Fibroblast of upper back skin (primary cell): ENCODE measurements around the gene DUSP23.

Experiments
- DNase-seq: peaks from one replicate; pipeline ENCODE4 v3.0.0-alpha.2; 2013

The DUSP23 gene

GRCh38 chr1:159780583-159781582, at the start of gene DUSP23:
TSS of gene DUSP23 (plus strand) at chr1:159780962. CDS start at chr1:159781101, 139 bp downstream.
- peak; percentile 98 for DNase-seq

DNA sequence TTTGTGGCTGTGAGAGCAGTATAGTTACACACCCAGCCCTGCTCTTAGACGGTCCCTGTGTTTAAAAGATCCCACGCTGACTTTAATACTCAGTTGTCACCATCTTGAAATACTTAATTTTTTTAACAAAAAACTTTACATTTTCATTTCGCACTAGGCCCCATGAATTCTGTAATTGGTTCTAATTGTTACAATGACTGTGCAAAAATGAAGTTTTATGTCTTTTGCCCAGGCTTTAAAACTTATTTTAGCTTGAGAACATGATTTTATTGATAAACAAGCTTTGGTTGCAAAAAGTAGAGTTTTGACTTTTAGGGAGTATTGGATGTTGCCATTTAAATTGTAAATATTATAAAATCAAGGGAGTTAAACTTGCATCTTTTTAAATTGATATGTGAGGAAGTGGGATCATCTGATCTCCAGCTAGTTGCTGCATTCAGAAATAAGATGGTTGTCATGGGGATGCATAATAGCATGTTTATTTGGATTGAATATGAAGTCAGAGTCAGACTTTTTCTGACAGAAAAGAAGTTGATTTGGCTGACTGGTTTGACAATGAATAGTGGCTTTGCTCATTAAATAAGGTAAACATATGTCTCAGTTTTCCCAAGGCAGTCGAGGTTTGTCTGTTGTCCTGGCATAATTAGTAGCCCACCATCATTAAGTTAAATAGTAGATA, 43.4 kb upstream of the DUSP23 start:
- DNase-seq, result no peak

DNA sequence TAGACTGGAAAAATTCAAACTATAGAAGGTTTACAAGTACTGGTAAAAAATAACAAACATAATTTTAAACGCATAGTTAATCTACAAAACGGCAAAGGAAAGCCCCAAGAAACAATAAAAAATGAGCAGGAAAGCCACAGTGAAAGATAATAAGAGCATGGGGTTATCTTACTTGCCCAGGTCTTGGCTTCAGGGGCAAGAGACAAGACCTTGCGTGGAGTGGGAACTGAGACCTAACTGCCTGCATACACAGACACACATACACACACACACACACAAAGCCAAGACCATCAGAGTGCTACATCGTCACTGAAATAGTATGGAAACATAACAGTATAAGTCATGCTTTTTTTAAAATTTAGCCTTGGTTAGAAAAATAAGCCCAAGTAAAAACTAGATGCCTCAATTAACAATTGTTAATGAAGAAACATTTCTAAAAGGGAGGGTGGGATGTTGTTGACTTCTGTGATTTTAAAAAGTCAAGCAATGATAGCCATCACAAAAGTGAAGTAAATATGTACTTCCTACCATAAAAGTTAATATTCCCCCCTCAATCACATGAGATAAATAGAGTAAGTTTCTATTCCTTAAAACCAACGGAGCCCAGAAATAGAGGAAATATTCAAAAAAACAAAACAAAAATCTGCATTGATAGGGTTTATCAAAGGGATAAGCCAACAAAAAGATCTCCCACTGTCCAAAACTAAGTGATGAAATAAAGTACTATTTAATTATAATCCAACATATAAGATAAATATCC, 36.9 kb upstream of the DUSP23 start:
- DNase-seq, result no peak

GRCh38 chr1:159746666-159747065, 34.1 kb upstream of the DUSP23 start:
- no peak for DNase-seq

- no peak for DNase-seq
These were observed 32.4 kb upstream of the DUSP23 start for GRCh38 chr1:159748370-159748769.

DNA sequence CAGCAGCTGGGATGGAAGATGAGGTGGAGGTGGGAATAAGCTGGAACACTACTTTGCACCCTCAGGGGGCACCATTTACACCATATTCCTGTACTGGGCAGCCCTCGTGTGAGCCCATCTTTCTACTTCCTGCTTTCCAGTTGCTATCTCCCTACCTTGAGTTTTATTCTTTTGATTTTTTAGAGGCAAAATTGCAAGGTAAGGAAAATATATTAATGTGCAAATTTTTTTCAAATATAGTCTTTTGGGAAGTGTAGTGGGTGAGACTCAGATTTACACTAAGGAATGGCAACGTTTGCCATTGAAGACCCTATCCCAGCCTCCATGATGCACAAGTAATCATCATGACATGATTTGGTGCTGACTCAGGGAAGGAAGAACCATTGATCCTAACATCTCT, 31.1 kb upstream of the DUSP23 start:
- DNase-seq, result no peak

- no peak for DNase-seq
These were observed 30.1 kb upstream of the DUSP23 start for GRCh38 chr1:159750621-159751020.

- DNase-seq, result no peak
These were observed 29.7 kb upstream of the DUSP23 start for GRCh38 chr1:159751031-159751430.

GRCh38 chr1:159752135-159752580, 28.6 kb upstream of the DUSP23 start:
- DNase-seq, result peak; percentile 6

- DNase-seq, result no peak
These were observed 27.4 kb upstream of the DUSP23 start for GRCh38 chr1:159753386-159753785.

DNA sequence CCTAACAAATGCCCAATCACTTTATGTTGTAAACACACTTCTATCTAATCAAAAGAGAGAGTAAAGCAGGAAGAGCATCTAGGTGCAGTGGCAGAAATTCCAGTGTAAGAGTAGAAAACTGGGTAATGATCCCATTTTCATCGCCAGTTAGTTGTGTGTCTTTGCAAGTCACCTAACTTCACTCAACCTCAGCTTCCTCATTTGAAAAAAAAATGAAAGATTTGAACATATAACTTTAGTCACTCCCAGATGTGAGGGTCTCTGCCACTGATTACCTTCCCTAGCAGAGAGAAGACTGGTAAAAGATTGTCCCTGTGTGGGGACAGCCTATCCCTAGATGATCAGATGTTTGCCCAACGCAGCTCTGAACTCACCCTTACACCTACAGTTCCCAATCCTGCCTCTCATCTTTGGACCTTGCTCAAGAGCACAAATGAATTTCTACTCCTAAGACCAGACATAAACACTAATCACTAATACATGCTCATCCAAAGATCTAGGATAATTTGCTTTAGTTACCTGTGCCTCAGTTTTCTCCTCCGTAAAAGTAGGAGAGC, 25.2 kb upstream of the DUSP23 start:
- no peak for DNase-seq

- DNase-seq, result no peak
These were observed 24.4 kb upstream of the DUSP23 start for GRCh38 chr1:159756397-159756796.

DNA sequence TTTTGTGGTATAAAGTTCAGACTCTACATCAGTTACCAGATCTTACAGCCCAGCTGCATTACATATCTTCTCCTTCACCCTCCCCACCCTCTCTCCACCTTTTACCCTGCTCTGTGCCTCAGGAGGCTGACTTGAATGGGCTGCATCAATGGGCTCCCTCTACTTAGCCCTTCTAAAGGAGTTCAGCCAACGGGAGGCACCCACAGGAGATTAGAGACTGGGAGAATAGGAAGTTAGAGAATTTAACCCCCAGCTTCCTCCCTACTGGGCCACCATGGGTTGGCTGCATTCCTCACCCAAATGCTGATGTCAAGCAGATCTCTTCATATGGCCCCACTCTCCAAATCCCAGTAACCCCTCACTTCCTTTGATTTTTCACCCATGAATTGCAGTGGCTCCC, 17.1 kb upstream of the DUSP23 start:
- DNase-seq, result no peak

- DNase-seq, result no peak
These were observed 15.0 kb upstream of the DUSP23 start for GRCh38 chr1:159765806-159766205.

DNA sequence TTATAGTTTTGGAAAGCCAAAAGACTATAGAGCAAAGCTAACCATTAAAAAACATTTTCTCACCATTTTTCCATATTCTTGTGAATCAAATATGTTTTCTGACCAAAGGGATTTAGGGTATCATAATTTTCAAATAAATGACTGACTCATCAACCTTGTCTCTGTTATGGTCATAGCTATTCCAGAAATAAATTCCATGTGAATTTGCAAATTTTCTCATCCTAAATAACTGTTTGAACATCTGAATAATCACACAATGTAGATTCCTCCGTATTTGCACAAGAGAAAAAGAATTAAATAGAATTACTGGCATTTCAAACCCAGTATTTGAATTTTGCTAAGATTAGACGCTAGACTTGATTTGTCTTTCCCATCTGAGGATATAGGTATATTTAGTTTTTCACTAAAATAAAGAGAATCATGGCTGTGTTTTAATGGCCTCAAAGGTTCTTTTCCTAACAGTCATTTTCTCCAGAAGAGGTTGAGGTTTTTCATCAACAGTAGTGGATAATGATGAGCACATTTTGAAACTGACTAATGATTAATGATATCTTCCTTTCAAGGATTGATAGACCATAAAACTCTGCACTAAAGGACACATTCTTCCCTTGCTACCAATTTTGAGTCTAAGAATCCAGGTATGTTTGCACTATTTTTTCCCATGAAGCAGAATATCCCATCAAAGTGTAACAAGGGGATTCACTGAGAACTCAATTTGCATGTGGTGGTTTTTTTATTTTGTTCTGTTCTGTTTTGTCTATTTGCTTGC, 9.5 kb upstream of the DUSP23 start:
- DNase-seq, result no peak

GRCh38 chr1:159774465-159774864, 6.3 kb upstream of the DUSP23 start:
- no peak for DNase-seq

- DNase-seq, result no peak
These were observed 5.0 kb upstream of the DUSP23 start for GRCh38 chr1:159775716-159776115.

DNA sequence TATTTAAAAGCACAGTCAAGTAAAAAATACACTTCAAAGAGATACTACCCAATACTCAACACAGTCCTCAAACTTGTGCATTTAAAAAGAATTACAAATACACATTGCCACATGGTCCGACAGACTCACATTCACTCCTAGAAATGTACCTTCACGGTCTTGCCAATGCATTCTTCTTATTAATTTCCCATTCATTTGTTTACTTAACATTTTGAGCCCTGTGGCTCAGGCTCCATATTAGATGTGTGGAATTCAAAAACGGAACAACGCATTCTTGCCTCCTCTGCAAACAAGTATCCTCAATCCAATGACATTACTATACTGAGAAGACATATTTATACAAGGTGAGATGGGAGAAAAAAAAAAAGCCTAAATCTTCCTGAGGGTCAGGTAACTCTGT, 2.5 kb upstream of the DUSP23 start:
- no peak for DNase-seq

DNA sequence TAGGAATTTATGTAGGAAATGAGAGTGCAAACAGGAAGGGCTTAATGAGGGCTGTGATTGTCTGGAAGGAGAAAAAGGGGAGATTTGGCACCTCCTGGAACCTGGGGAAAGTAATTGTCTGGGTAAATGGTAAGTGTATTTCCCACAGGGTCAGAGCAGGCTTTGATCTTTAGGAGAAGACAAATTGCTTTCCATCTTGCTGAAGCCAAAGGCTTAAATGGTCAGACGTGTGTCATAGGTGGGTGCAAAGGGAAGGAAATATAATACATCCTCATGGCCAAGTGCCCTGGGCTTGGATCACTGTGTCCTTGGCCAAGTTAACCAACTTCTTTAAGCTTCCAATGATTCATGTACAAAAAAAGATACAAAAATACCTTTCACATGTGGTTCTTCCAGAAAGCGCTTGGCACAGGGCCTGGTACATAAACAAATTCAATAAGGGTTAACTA, 1.3 kb upstream of the DUSP23 start:
- DNase-seq, result peak; percentile 76

DNA sequence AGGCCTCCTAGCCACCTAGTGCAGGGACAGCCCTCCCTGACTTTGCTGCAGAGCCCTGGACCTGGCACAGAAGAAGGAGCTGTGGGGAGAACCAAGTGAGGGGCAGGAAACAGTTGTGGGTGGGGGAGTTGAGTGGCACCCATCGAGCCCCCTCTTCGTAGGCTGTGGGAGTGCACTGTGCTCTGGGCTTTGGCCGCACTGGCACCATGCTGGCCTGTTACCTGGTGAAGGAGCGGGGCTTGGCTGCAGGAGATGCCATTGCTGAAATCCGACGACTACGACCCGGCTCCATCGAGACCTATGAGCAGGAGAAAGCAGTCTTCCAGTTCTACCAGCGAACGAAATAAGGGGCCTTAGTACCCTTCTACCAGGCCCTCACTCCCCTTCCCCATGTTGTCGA, 1.2 kb downstream of the DUSP23 start:
- DNase-seq, result no peak

DNA sequence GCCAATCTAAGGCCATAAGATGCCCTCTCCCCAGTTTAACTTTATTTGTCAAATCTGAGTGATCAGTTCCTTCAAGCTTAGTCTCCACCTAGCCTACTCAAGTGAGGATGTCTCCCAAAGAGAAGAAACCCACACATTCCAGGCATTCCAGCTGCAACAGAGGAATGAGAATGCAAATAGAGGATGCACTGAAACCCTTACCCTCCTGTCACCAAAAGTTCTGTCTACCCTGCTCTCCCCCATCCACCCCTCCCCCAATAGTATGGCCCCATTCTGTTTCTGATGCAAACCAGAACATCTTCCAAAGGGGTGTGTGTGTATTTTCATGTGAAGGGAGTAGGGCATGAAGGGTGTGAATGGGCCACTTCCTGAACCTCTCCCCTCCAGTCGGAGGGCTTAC, 3.0 kb downstream of the DUSP23 start:
- peak; percentile 38 for DNase-seq

DNA sequence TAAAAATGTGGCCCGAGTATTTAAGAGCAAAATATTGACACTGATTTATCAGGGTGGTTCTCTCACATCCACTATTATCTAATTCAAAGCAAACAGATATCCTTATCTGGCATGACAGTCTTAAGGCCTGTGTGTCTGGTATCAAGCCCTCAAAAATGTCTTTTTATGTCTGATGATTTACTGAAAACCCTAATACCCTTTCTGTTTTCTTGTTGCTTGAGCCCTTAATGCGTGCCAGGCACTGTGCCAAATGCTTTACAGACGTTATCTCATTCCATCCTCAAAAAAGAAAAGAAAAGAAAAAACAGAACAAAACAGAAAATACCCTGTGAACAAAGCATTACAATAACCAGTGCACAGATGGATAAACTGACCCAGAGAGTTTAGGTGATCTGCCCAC, 5.7 kb downstream of the DUSP23 start:
- DNase-seq, result no peak
